Glomerular endothelial cell (primary cell): ENCODE measurements around the gene EML1. TPM values are rescaled to one million over a fixed set of nuclear protein-coding genes. Genes with fewer than 3 reads are reported as not detected.

Experiments used
- DNase-seq: peaks from one replicate; pipeline ENCODE4 v3.0.0-alpha.2; 2011; ENCODE audit warnings: low read depth, low spot score; ENCODE audit errors: extremely low read depth
- total RNA-seq: library from RNA; depleted of rRNA; stranded (reverse); fragments of >200 nt; gene quantifications from 2 replicates; pipeline ENCODE4 v1.2.3, GENCODE V29; 2015

Gene EML1
- total RNA-seq, 1 donor from 2014 or later = 33.7 TPM

DNA sequence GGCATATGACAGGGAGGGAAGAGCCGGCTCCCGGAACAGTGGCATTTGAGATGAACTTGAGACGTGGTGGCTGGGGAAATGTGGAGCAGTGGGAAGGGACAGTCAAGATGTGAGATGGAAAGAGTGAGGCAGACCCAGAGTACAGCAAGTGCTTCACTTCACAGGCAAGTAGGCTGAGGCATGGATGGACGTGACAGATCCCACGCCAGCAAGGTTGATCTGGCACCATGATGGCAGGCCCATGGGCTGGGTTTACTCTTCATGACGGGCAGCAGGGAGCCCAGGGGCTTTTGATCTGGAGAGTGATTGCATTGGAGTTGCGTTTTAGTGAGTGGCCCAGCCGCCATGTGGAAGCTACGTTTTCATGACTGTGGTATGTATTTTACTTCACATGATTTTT is 17.9 kb upstream of the EML1 start:
- DNase-seq = no peak

DNA sequence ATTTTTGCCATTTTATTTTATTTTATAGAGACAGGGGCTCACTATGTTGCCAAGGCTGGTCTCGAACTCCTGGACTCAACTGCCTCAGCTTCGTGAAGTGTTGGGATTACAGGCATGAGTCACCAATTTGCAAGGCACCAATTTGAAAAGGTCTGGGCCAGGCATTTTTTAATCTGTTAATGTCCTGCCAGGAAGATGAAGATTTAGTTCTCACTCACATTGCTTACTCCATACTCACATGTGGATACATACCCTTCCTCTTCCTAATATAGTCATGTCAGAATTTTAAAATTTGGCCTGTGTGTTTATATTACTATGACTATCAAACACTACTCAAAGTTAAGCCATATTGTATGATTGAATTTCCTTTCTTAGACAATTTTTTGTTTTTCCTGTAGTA is 15.3 kb upstream of the EML1 start:
- DNase-seq = no peak

DNA sequence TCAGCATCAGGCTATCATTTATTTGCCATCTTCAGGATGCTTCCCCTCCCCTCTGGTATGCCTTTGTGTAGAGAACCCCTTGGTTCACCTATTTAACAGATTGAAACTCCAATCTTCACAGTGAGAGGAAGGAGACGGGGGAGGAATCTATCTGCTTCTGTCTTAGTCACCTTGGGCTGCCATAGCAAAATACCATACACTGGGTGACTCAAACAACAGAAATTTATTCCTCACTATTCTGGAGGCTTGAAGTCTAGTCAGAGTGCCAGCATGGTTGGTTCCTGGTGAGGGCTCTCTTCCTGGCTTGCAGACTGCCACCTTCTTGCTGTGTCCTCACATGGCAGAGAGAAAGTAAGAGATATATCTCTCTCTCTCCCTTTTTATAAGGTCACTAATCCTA is 13.5 kb upstream of the EML1 start:
- no peak for DNase-seq

DNA sequence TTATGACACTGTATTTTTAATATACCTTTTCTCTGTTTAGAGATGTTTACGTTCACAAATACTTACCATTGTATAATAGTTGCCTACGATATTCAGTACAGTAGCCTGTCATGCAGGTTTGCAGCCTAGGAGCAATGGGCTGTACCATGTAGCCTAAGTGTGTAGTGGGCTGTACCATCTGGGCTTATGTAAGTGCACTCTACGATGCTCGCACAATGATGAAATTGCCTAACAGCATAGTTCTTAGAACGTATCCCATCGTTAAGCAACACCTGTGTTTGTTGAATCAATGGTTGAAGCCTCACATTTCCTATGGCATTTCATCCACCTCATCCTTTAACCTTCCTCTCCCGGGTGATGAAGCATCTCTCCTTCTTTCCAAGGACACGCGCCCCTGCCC is 12.5 kb upstream of the EML1 start:
- no peak for DNase-seq

DNA sequence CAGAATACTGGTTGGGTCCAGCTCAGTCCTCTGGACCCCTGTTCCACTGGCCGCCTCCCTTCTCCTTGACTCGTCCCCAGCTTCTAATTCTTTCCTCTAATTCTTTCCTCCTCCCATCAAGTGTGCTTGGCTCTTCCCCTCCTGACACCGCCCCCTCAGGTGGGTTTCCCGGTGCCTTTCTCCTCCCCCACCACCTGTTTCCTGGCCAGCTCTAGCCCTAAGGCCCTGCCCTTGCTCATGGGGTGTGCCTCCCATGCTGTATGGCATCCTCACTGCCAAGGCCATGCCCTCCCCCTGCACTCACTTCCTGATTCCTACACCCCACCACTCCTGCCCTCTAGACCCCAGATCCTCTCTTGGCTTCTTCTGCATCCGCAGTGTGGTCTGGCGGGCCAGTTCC is 12.1 kb upstream of the EML1 start:
- DNase-seq = no peak

DNA sequence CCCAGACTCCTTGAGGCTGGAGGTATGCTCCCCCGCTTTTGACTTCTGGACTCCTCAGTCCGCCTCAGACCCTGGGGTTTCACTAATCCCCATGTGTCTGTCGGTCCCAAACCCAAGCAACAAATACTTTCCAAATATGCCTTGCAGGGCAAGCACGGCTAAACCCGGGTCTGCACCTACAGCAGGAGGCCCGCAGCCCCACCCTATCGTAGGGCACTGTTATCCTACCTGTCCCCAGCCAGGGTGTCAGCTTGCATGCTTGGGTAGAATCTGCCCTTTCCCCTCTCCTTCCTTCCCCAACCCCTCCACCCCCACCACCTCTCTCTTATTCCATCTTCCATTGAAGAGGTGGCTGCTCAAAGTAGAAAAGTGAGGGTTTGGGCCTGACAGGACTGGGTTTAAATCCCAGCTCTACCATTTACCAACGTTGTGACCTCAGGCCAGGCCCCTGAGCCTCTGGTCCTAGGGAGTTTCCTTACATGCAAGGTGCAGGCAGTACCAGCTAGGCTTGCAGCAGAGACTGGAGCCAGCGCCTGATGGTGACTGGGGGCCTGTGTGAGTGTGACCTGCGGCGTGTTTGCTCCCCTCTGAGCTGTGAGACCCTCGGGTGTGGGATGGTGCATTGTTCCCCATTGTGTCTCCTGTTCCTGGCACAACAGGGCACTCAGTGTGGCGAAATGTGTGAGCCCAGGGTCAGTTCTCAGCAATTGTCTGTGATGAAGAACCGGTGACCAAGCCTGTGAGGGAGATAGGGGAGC is 11.2 kb upstream of the EML1 start:
- DNase-seq = no peak

DNA sequence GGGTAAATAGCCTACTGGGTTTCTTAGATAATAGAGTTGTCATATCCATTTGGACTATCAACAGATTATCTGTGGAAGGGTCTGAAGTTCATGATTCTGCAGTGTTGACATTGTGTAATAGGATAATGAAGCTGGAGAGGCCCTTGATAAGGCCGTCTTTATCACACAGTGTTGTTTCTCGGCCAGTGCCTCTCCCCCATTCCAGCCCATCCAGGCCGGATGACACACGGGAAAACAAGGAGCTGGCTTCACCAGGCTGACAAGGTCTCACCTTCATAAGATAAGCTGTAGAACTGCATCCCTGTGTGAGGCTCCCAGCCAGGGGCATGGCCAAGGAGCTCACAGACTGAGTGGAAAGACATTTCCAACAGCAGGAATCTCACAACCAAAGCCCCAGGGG is 8.7 kb upstream of the EML1 start:
- no peak for DNase-seq

DNA sequence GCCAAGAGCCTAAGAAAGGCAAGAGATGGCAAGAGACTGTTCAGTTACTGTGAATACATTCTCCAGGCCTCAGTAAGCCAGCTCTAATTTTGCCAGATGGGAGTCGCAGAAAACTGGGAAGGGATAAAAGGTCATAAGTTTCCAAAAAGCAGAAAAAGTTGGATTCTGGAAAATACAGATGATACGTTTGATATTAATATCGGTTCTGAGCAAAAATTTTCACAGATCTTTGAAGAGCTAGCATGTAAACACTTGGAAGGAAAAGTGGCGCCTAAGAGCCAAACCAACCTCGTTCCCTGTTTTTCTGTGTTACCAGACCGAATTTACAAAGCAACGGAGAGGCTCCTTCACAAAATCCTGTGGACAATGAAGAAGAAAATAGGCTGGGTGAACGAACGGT is 7.8 kb upstream of the EML1 start:
- no peak for DNase-seq

DNA sequence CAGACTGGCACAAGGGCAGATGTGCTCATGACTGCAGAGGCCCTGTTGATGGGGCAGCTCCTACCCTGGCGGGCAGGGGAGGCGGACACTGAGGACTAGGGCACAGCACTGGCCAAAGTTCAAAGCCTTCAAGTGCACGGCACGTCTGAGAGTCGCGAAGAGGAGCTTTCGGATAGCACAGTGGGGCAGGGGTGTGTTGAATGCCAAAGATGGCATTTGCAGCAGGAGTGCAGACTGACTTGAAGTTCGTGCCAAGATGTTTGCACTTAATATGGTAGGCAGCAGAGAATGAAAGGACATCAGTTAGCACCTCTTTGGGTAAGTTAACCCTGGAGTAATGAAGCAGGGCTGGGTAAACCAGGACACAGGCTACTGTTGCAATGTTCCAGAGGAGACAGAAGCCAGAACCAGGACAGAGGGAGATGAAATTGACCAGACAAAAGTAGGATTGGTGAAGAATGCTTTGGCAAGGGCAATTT is 6.7 kb upstream of the EML1 start:
- DNase-seq = no peak

DNA sequence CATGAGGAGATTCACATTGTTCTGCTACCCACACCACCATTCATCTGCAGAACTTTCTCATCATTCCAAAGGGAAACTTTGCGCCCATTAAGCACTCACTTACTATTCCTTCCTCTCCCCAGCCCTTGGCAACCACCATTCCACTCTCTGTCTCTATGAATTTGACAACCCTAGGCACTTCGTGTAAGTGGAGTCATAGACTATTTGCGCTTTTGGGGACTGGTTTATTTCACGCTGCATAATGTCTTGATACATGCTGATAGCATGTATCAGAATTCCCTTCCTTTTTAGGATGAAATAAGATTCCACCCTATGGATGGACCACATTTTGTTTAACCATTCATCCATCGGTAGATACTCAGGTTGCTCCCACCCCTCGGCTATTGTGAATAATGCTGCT is 4.5 kb upstream of the EML1 start:
- no peak for DNase-seq

DNA sequence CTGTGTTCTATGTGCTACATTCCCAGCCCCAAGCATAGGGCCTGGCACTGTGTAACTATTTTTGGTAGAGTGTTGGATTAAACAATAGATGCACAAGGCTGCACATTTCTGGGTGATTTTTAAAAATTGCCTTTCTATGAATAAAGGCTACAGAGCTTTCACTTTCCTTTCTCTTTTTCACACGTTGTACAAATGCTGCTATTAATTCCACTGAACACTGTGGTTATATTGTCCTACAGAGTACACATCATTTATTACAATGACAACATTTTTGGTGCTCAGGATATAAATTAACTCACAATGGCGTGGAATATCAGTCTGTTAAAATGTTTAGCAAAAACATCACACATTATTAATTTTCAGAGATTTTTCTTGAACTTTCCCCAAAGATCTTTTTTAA is 3.6 kb upstream of the EML1 start:
- no peak for DNase-seq

DNA sequence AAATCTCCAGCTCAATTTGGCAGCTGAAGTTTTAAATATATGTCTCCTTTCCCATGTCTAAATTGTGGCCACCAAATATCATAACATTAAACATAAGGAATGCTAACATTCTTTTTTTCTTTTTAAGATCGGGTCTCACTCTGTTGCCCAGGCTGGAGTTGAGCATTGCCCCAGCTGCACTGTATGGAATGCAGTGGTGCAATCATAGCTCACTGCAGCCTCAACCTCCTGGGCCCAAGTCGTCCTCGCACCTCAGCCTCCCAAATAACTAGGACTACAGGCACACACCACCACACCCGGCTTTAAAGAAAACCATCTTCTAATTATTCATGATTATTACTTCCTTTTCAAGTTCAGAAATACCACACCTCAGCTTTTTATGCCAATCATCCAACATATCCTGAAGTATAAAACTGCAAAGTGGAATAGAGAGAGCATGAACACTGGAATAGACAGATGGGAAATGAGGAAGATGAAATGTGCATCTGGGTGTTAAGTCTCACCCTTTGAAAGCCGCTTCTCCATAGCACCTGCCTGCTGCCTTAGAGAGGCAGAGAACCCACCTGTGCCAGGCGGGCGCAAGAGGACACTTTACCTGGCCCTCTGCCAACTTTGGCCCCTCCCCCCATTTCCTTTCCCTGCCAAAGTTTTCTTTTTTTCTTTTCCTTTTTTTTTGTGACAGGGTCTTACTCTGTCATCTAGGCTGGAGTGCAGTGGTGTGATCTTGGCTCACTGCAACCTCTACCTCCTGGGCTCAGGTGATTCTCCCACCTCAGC is 2.8 kb upstream of the EML1 start:
- no peak for DNase-seq

DNA sequence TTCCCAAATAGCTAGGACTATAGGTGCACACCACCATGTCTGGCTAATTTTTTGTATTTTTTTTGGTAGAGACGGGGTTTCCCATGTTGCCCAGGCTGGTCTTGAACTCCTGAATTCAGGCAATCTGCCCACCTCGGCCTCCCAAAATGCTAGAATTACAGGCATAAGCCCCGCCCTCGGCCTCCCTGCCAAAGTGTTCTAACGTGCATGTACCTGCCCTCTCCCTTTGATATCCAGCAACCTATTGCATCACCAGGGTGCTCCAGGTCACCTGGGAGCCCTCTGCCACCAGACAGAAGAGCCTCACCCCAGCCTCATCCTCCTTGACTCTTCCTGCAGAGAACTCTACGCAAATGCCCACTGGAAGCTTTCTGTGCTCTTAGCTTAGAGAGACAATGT is 2.2 kb upstream of the EML1 start:
- no peak for DNase-seq

DNA sequence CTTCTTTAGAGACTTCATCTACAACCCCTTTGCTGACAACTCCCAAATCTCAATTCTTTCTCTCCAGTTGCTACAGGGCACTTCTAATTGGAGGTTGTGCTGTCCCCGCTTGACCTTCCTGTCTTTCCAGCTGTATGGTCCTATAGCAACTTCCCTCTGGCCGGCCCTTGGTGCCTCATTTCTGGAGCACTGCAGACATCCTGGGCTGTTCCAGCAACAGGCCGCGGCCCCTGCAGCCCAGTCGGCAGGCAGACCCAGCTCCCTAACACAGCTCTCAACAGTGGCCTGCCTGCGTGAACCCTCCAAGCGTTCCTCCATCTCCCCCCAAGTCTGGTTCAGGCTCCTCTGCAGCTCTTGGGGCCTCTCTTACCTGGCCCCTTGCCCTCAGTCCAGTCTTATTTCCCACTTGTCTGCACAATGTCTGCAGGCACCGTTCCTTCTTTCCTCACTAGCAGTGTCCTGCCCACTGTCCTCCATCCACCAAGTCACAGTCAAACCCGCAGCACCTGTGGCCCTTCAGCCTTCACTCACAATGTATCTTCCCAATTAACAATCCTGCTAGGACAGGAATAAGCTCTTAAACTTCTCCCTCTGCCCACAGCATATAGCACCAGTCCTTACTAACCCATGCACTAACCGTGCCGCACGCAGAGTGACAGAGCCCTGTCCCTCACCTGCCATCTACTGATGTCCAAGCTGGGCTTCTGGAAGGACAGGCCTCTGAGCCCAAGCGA is 1.6 kb upstream of the EML1 start:
- DNase-seq = no peak

DNA sequence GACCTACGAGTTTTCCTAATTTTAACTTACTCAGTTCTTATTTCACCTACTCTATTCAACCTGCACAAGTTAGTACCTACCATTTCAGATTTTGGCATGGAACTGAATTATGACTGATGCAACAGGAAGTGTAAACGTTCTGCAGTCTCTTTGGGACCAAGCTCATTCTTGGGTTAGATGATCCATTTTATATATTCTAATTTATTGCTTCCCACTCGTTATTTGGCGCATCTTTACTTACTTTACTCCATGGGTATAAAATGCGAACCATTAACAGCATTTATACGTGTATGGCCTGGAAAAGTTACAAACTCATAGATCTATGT is 1.0 kb upstream of the EML1 start:
- DNase-seq = no peak

DNA sequence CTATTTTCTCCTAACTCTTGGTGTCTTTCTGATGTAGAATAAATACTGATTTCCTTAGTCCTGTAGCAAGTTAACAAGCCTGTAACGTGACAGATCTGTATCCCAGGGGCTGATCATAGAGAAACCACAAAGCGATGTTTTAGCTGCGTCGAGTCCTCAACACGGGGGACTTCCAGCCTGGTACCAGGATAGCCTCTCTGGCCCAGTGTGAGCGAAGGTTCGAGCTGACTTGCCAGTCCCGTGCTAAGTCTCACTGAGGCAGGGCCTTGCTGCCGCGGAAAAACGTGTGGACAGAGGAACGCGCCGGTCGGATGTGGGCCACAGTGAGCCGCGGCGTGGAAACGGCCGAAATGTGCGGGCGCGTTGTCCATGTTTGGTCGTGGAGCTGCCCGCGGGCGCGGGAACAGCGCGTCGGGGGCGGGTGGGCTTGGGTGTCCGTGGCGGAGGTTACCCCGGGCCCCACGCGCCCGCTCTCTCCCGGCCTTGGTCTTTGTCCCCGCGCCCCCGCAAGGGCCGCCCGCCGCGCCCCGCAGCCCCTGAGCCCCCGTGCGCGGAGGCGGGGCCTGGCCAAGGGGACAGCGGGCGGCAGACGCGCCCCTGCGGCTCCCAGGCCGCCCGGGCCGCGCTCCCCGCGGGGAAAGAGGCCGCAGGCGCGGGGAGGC is 531 bp upstream of the EML1 start:
- DNase-seq = no peak

DNA sequence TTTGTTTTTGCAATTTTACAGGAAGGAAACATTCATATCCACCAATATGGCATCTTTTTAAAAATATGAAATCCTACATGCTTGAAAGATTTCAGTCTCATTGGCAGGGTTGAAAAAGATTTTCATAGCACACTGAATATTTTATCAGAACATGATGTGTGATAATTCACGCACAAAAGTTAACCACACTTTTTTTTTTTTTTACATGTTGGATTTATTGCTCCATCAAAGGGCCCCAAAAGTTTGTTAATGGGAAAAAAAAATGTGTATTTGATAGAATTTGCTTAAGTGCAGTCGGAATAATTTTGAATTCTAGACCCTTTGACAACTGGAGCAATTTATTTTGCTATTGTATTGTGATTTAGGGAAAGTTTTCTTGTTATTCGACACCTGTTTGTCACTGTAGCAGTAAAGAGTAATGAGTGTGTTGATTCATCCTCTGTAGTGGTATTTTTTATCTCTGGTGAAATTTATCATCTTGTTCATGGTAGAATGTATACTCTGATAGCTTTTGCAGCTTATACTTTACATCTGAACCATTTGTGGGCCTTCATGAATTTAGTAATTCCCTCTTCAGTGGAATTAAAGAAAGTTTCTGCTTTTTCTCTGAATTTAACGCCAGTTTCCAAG is 1.1 kb downstream of the EML1 start:
- DNase-seq = no peak

DNA sequence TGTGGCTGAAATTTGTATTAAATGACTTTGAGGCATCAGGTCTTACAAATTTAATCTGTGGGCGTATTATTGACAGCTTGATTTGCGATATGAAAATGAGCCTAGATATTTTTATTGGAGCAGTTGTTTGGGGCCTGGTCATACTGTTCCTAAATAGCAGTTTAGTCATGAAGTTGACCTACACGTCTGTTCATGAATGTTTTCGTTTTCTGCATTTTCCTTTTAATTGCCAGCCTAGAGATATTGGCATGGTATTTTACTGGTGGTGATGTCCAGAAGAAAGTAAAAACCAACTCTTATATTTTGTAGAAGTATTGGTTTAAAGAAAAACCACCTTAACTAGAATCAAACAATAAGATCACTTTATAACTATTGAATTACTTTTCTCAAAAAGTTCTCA is 1.8 kb downstream of the EML1 start:
- no peak for DNase-seq

DNA sequence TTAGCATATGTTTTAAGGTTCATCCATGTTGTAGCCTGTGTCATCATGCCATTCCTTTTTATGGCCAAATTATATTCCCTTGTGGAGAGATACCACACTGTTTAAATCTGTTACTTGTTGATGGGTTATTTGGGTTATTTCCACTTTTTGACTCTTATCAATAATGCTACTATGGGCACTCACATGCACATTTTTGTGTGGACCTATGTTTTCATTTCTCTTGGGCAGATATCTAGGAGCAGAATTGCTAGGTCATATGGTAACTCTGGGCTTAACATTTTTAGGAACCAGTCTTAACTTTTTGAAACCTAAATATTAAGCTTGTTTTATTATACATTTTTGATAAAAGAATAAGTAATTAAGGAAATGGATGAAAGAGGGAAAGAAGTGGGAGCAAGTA is 4.0 kb downstream of the EML1 start:
- DNase-seq = no peak

DNA sequence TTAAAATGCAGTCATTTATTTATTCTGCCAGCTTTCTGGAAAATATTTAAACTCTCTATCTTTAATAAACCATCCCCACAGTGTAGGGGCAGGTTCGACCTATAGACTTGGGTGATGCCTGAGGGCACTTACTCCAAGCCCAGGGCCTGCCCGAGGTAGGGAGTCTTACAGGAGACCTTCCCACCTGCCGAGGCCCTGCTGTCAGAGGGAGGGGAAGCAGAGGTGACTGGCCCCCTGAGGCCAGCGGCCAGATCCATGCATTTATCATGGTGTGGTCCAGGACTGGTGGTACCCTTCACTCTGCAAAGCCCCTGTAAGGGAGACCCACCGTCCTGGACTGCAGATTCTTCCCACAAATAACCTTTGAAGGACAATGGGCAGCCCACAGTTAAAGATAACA is 7.6 kb downstream of the EML1 start:
- DNase-seq = no peak
